ENCODE results near the gene DIP2C. TPM values are rescaled to one million over a fixed set of nuclear protein-coding genes. Genes with fewer than 3 reads are reported as not detected.

Gene DIP2C
- total RNA-seq, 1 experiment from 2014 or later: 4.9 TPM

DNA sequence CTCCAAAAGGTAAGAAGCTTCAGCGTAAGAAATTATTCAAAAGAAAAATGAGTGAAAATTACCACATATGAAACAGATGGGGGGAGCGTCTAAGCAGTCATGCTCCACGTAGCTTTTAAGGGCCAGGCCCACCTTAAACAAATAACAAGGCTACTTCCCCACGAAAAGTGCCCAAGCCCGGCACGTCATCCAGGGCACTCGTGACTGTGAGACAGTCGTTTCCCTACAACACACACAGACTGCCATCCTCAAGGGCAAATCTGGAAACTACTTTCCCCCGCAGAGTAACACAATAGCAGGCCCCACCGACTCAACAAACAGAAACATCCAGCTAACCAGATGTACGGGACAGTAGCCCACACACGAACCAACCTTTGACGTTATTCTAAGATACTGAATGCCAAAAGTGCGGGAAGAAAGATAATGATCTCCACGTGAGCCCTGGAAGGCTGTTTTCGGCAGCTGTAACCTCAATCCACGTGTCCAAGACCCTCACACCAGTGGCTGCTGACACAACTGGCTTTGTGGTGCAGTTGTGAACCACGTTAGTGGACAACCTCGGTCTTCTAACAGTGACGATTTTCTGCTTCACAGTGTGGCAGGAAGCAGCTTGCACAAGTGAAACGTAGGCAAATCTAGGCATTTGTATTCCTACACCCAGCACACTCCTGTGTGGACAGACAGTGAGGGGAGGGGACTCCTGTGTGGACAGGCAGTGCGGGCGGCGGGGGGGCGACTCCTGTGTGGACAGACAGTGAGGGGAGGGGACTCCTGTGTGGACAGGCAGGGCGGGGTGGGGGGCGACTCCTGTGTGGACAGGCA is 302.5 kb downstream of the DIP2C start:
- in situ Hi-C loops (cut with HindIII; ENCODE audit: low pct_unique_long_range_greater_than_20kb, low sequenced_read_pairs): no loop called here
- no peak for DNase-seq (ENCODE audit: low read depth)

DNA sequence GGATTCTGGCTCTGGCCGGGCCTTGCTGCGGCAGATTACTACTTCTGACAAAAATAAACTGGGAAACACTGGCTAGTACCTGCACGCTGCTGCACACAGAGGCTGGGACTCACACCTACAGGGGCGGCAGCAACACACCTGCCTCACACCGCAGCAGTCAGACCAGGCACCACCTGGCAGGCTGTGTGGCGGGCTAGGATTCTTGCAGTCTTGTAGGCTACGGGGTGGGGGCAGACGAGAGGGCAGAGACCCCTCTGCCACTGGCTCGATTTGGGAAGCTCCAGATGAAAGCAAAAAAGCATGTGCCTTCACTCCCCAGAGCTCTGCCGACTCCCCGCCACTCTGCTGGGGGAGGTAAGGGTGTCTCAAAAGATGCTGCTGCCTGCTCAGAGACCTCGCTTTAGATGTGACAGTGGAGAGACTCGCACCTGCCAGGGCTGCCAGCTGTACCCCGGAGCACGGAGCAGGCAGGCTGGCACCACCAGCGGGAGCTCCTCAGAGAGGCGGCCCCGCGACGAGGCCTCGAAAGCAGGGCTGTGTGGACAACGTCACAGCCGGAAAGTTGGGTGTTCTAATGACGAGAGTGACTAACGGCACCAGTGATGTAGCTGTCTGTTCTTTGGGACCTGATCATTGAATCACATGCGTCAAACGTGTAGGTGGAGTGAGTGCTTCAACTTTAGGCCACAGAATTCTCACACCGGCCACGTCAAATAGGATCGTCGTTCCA is 303.7 kb downstream of the DIP2C start:
- in situ Hi-C loops (cut with HindIII; ENCODE audit: low pct_unique_long_range_greater_than_20kb, low sequenced_read_pairs): no loop called here
- no peak for DNase-seq (ENCODE audit: low read depth)

DNA sequence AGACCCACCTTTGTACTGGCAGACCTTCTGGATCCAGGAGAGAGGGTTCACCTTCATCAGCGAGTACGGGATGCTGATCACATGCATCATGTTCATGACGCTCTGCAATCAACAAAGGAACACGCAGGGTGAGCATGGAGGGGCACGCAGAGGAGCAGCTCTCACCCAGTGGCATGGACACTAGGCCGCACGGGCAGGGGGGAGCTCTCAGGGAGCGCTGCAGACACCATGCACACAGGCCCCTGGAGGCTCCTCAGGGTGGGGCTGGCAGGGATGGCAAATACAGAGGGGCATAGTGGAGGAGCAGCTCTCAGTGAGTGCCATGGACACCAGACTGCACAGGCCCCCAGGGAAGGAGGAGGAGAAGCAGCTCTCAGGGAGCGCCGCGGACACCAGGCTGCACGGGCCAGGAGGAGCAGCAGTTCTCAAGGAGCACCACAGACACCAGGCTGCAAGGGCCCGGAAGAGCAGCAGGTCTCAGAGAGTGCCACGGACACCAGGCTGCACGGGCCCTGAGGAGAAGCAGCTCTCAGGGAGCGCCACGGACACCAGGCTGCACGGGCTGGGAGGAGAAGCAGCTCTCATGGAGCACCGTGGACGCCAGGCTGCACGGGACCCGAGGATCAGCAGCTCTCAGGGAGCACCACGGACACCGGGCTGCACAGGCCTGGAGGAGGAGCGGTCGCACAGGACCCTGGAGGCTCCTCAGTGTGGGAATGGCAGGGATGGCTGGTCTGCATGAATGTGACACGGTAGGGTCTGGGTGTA is 304.7 kb downstream of the DIP2C start:
- no peak for DNase-seq (ENCODE audit: low read depth)
- in situ Hi-C loops (cut with HindIII; ENCODE audit: low pct_unique_long_range_greater_than_20kb, low sequenced_read_pairs): no loop called here

DNA sequence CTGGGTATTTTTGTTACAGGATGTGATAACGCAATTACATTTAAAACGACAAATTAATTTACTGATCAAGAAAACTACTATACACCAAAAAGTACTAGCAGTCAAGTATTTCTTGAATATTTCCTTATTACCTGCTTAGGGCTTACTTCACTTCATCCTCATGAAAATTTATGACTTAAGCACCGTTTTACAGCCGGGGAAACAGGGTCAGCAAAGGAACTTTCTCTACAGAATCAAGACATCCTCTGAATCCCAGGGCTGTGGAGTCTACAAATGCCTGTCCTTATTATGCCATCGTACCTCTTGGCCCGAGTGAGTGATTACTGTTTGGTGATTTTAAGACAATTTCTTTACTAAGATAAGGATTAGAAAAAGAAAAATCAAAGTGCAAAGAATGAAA is 305.9 kb downstream of the DIP2C start:
- DNase-seq (ENCODE audit: low read depth): no peak
- in situ Hi-C loops (cut with HindIII; ENCODE audit: low pct_unique_long_range_greater_than_20kb, low sequenced_read_pairs): no loop called here

DNA sequence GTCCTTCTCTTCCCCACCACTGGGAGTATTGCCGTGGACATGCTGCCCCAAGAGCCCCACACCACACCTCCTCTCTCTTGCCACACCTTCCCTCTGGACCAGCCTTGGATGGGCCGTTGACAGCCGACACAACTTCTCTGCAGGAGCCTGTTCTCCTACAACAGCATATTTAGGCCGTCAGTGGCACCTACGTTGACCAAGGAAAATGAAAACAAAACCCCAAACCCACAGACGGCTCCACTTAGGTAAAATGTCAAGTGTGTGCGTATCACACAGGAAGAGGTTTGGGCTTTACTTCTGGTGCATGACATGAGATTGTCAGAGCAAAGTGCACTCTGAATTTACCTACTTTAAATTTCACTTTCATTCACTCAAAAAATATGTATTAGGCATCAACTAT is 307.7 kb downstream of the DIP2C start:
- no peak for DNase-seq (ENCODE audit: low read depth)
- in situ Hi-C loops (cut with HindIII; ENCODE audit: low pct_unique_long_range_greater_than_20kb, low sequenced_read_pairs): no loop called here

DNA sequence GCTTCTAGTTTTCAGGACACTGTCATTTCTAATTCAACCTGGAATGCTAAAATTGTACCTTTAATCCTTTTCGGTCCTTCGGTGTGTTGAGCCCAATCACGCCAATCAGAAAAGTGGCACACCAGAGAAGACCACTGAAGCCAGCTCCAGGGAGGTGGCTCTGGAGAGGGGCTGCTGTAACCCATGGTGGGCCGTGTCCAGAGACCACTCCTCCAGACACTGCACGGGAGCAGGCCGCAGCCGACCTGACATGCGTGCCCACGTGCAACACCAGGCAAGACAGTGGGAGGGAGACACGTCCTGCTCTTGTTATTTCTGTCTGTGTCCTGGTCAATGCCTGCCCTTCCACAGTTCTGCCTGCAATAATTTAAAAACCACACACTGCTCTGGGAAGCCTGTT is 308.1 kb downstream of the DIP2C start:
- in situ Hi-C loops (cut with HindIII; ENCODE audit: low pct_unique_long_range_greater_than_20kb, low sequenced_read_pairs): no loop called here
- no peak for DNase-seq (ENCODE audit: low read depth)

DNA sequence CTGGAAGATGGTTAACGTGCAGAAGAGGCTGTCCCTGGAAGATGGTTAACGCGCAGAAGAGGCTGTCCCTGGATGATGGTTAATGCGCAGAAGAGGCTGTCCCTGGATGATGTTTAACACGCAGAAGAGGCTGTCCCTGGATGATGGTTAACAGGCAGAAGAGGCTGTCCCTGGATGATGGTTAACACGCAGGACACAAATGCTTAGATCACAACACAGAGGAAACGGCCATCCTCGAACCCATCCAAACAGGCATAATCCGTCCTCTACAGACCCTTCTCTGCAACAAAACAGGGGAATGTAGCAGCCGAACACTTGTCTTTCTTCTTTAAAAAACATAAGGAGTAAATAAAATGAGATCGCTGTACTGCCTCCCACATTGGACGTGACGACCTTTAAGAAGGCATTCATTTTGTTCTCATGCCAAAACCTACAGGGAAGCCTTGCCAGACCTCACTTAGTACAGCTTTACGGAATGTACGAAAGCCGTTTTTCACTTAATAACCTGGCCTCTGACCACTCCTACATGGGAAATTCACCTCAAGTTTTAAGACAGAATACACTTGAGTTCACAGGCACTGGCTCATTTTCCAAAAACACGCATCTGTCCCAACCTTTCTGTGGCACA is 309.0 kb downstream of the DIP2C start:
- in situ Hi-C loops (cut with HindIII; ENCODE audit: low pct_unique_long_range_greater_than_20kb, low sequenced_read_pairs): no loop called here
- no peak for DNase-seq (ENCODE audit: low read depth)

DNA sequence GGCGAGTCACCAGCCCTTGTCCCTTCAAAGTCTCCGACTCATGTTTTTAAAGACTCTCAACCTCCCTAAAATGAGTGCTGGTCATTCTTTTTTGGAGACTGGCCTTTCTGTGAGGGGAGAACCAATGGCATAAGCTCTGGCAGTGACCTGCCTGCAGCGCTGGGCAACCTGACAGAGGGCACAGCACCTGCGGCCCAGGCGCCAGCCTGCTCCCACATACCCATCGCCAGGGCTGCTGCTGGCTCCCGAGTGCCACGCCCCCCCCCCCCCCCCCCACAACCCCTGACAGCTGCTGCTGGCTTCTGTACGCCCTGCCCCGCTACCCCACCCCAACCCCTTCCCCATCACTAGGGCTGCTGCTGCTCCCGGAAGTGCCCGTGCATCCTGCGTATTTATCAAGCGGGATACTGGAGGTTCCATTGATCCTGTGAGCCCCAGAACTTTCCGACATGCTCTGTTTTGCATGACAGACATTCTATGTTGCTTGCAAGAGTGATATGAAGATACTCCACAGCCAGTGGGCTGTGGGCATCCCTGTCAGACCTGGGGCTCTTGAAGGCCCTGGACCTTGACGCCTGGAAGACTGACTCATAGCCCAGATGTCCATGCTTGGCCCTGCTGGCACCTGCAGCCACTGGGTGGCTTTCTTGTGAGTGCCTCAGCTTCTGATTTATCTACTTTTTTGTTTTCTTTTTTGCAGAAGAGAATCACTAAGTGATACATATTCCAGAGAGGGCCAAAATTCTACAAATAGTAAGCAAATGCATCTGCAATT is 310.4 kb downstream of the DIP2C start:
- DNase-seq (ENCODE audit: low read depth): no peak
- in situ Hi-C loops (cut with HindIII; ENCODE audit: low pct_unique_long_range_greater_than_20kb, low sequenced_read_pairs): no loop called here

DNA sequence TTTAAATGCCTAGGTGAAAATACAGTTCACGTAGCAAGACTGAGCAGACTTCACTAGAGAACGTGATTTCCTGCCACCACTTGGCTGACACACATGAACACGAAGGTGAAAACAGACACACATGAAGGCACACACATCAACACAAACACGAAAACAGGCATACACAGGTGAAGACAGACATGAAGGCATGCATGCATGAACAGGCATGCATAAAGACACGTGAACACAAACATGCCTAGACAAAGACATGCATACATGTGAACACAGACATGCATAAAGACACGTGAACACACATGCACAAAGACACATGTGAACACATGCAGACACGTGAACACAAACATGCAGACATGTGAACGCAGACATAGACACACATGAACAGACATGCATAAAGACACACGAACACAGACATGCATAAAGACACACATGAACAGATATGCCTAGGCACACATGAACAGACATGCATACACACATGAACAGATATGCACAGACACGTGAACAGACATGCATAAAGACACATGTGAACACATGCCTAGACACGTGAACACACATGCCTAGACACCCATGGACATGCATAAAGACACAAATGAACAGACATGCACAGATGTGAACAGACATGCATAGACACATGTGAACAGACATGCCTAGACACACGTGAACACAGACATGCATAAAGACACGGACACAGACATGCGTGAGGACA is 311.1 kb downstream of the DIP2C start:
- no peak for DNase-seq (ENCODE audit: low read depth)
- in situ Hi-C loops (cut with HindIII; ENCODE audit: low pct_unique_long_range_greater_than_20kb, low sequenced_read_pairs): no loop called here

DNA sequence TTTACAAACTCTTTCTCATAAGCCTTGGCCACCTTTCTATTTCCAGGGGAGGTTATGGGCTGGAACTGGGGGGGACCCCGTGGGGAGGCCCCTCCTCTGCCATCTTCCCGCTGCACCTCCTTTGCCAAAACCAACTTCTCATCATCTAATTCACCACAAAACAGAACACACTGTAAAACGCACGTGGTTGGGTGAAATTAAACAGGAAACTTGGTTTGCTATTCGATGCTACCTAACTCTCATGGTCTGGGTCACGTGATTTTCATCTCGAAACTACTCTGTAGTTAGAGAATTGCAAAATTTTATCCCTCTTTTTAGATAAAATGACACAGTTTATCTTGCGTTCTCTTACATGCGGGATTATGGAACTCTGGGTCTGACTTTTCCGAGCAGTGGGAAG is 312.2 kb downstream of the DIP2C start:
- in situ Hi-C loops (cut with HindIII; ENCODE audit: low pct_unique_long_range_greater_than_20kb, low sequenced_read_pairs): no loop called here
- no peak for DNase-seq (ENCODE audit: low read depth)

DNA sequence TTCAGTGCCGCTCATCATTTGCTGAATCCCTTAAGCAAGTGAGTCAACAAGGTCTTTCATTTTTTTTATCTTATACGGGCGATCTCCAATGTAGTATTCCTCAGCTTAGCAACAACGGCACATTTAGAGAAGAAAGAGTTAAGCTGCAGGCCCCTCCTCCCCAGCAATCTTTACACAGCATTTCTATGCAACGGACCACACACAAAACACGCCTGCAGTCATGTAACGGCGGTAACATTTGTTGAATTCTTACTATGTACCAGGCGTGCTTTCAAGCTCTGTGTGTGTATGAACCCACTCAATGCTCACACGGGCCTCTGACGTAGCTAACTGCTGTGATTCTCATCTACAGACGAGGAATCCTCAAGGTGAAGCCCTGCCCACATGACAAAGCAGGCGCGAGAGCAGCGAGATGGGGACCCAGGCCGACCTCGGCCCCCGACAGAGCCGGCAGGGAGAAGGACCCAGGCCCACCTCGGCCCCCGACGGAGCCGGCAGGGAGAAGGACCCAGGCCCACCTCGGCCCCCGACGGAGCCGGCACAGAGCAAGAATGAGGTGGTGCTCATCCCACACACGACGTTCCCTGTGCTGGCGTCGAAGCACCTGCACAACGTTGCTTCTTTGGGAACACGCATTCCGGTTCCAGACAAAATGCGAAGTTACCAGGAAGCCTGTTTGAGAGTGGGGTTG is 313.5 kb downstream of the DIP2C start:
- DNase-seq (ENCODE audit: low read depth): no peak
- in situ Hi-C loops (cut with HindIII; ENCODE audit: low pct_unique_long_range_greater_than_20kb, low sequenced_read_pairs): no loop called here

DNA sequence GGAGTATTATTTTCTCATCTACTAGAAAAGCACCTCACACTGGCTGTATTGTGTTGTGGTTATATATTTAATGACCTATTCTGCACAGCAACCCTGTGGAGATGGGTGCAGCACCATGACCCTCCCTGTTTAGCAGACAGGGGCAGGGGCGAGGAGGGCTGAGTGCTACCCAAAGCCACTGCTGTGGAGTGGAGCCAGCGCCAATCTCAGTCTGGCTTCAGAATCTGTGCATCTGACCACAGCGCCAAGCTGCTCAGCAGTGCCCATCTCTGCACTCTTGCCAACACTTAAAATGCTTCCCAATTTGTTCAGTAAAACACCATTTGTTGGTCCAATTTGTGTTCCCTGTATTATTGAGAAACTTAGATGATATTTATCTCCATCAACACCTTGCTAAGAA is 315.1 kb downstream of the DIP2C start:
- in situ Hi-C loops (cut with HindIII; ENCODE audit: low pct_unique_long_range_greater_than_20kb, low sequenced_read_pairs): no loop called here

DNA sequence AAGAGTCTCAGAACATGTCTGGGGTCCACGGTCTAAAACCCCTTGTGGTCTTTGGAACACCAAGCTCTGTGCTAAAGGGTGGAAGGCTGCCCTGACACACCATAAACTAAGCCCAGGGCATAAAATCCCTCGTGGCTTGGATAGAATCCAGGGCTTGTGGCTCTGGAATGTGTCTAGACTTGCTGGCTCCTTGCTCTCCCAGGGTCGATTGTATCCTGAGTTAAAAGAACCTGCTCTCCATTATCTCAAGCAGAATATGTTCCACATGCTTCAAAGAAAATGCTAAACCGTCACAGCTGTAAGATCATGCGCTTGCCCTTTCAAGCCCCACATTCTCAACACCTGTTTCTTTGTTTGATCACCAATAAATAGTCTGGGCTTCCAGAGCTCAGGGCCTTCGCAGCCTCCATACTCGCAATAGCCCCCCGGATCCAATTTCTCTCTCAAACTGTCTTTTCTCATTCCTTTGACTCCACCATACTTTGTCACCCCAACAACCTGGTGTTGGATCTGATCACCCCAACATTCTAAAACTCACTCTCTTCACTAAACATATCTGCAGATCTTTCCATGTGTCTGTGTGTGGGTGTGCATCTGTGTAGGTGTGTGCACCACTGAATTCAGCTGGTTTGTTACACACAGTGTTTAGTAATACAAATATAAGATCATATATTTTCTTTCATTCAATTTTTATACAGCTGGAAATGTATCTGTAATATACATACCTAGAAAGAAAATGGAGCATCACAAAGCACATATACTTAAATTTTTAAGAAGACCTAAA is 315.8 kb downstream of the DIP2C start:
- DNase-seq (ENCODE audit: low read depth): peak; percentile 26
- in situ Hi-C loops (cut with HindIII; ENCODE audit: low pct_unique_long_range_greater_than_20kb, low sequenced_read_pairs): no loop called here

More for the DNA sequence above, 315.1 kb downstream of the DIP2C start:
- no peak for DNase-seq (ENCODE audit: low read depth)

DNA sequence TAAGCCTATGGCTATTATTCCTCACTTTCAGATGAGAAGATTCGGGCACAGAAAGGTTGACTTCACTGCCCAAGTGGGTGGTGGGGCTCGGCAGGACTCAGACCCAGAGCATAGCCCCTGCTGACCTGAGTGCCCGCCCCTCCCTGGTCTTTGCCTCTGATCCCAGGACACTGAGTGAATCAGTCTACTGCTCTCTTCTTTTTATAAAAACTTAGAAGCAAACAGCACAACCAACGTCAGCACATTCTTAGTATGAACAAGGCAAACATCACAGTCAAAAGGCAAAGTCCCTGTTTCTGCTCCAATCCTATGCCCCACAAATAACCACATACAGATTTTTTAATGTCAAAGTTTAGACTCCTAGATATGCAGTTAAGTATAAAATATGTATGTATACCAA is 316.5 kb downstream of the DIP2C start:
- DNase-seq (ENCODE audit: low read depth): no peak
- in situ Hi-C loops (cut with HindIII; ENCODE audit: low pct_unique_long_range_greater_than_20kb, low sequenced_read_pairs): no loop called here

DNA sequence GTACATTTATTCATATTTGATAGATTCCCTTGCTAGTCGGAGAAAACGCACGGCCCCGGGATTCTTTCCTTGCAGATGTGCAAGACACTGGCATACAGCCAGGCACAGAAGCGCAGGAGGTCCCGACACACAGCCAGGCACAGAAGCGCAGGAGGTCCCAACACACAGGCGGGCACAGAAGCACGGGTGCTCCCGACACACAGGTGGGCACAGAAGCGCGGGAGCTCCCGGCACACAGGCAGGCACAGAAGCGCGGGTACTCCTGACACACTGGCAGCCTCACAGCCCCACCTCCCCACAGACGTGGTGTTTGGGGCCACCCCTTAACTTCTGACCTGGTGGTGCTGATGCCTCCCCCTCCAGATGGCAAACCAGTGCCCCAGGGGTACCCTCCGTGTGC is 316.9 kb downstream of the DIP2C start:
- no peak for DNase-seq (ENCODE audit: low read depth)
- in situ Hi-C loops (cut with HindIII; ENCODE audit: low pct_unique_long_range_greater_than_20kb, low sequenced_read_pairs): no loop called here

DNA sequence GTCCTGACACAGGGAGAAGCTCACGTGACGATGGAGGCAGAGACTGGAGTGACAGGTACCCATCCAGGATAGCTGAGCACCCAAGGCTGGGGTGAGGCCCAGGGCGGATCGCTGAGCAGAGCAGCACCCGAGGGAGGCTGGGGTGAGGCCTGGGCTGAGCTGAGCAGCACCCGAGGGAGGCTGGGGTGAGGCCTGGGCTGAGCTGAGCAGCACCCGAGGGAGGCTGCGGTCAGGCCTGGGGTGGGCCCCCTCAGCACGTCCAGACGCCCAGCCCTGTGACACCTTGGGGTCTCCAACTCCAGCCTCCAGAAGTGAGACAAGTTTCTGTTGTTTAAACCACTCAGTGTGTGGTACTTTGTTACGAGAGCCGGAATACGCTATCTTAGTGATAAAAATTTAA is 318.0 kb downstream of the DIP2C start:
- in situ Hi-C loops (cut with HindIII; ENCODE audit: low pct_unique_long_range_greater_than_20kb, low sequenced_read_pairs): no loop called here
- DNase-seq (ENCODE audit: low read depth): no peak
